Vagina (tissue), 2 donors: Measurements from ENCODE around the gene APOL6. TPM values are rescaled to one million over a fixed set of nuclear protein-coding genes. Genes with fewer than 3 reads are reported as not detected.
"Not testable (repeated sequence)": the region's sequence is repeated elsewhere in the genome, so short reads cannot be mapped to it uniquely, and the experiment has no call there.

ENCODE experiments used
- DNase-seq, 2 donors: peaks; one replicate each; pipeline ENCODE4 v3.0.0-alpha.2; 2017; ENCODE audit errors: extremely low spot score in 2 of 2
- H3K27ac ChIP-seq: fragments of 200-600 bp; sonication (generic); one replicate; pipeline ENCODE4 v1.5.1; 2019
- H3K27me3 ChIP-seq: fragments of 200-600 bp; sonication (generic); one replicate; pipeline ENCODE4 v1.5.1; 2019
- H3K36me3 ChIP-seq, 2 donors: fragments of 200-600 bp; sonication (generic); one replicate each; pipeline ENCODE4 v1.5.1; 2017 to 2019
- H3K4me1 ChIP-seq: fragments of 200-600 bp; sonication (generic); one replicate; pipeline ENCODE4 v1.5.1; 2019
- H3K4me3 ChIP-seq, 2 donors: fragments of 200-600 bp; sonication (generic); 1 replicate in 1 of 2; 2 replicates in 1 of 2; pipeline ENCODE4 v1.5.1; 2016 to 2019
- H3K9me3 ChIP-seq: fragments of 200-600 bp; sonication (generic); one replicate; pipeline ENCODE4 v1.5.1; 2019
- CTCF ChIP-seq, 3 experiments: fragments of 450-650 bp in 2 of 3; fragments of 200-600 bp in 1 of 3; sonication (generic) in 1 of 3; IDR thresholded peaks; one replicate each; pipeline ENCODE4 v1.5.1; 2017 to 2019; ENCODE audit warnings: antibody characterized with exemption in 3 of 3, mild to moderate bottlenecking in 2 of 3, moderate library complexity in 2 of 3
- POLR2A ChIP-seq, 2 donors: fragments of 450-650 bp; IDR thresholded peaks; one replicate each; pipeline ENCODE4 v1.6.1; 2017; ENCODE audit warnings: antibody characterized with exemption in 2 of 2, mild to moderate bottlenecking in 2 of 2, moderate library complexity in 2 of 2
- POLR2AphosphoS5 ChIP-seq, 2 donors: sonication (generic); formaldehyde crosslinking; IDR thresholded peaks; one replicate each; pipeline ENCODE4 v1.9.0; 2017; ENCODE audit warnings: antibody characterized with exemption in 2 of 2, mild to moderate bottlenecking in 2 of 2, low read depth in 1 of 2; ENCODE audit not compliant: insufficient read depth in 1 of 2
- intact Hi-C: fragments of 100-400 bp; cut with DNase I; formaldehyde crosslinking; loops from one replicate; pipeline ENCODE4 v1.15.1; 2023
- total RNA-seq: library from RNA; depleted of rRNA; stranded (reverse); fragments of >200 nt; gene quantifications from one replicate; pipeline ENCODE4 v1.2.3, GENCODE V29; 2016

The APOL6 gene
- total RNA-seq, 1 donor from 2014 or later: 11.5 TPM

GRCh38 chr22:35664955-35665587 is 16.8 kb downstream of the APOL6 start:
- TF ChIP-seq POLR2A (IDR thresholded peaks at IDR 0.05): no peak
- TF ChIP-seq CTCF (IDR thresholded peaks at IDR 0.05): no peak
- TF ChIP-seq POLR2AphosphoS5 (IDR thresholded peaks at IDR 0.05; ENCODE audit: insufficient read depth in 1 of 2, low read depth in 1 of 2): no peak
- H3K9me3 ChIP-seq: no peaks in the 10 kb centered on the region
- intact Hi-C loops: no loop called here
- no peaks in the 10 kb centered on the region for H3K27me3 ChIP-seq
- peaks cover 12% of the 10 kb centered on the region for H3K4me1 ChIP-seq
- no peak for DNase-seq
- H3K27ac ChIP-seq: no peak overlapping the region
- peaks cover 0 to 8% of the 10 kb centered on the region in 2 donors for H3K36me3 ChIP-seq
- H3K4me3 ChIP-seq: no peak overlapping the region

- H3K36me3 ChIP-seq, H3K4me1 ChIP-seq, H3K27ac ChIP-seq, H3K4me3 ChIP-seq, DNase-seq, H3K27me3 ChIP-seq, intact Hi-C loops, H3K9me3 ChIP-seq: not testable (repeated sequence)
Measured at GRCh38 chr22:35666699-35667098, 18.5 kb downstream of the APOL6 start.

- TF ChIP-seq CTCF (IDR thresholded peaks at IDR 0.05) (no peak), POLR2A (IDR thresholded peaks at IDR 0.05) (no peak), POLR2AphosphoS5 (IDR thresholded peaks at IDR 0.05; ENCODE audit: insufficient read depth in 1 of 2, low read depth in 1 of 2) (no peak)
- intact Hi-C loops: no loop called here
- H3K36me3 ChIP-seq: no peaks in the 10 kb centered on the region
- no peak overlapping the region for H3K4me3 ChIP-seq
- no peak for DNase-seq
- H3K27ac ChIP-seq: no peak overlapping the region
- H3K27me3 ChIP-seq: no peaks in the 10 kb centered on the region
- no peaks in the 10 kb centered on the region for H3K4me1 ChIP-seq
- H3K9me3 ChIP-seq: no peaks in the 10 kb centered on the region
Measured at GRCh38 chr22:35674335-35674734, 26.1 kb downstream of the APOL6 start.

- H3K4me1 ChIP-seq, H3K36me3 ChIP-seq, DNase-seq, intact Hi-C loops, H3K9me3 ChIP-seq, H3K4me3 ChIP-seq, H3K27me3 ChIP-seq, H3K27ac ChIP-seq: not testable (repeated sequence)
Measured at GRCh38 chr22:35676065-35676464, 27.8 kb downstream of the APOL6 start.

GRCh38 chr22:35677460-35678187 is 29.4 kb downstream of the APOL6 start:
- H3K27me3 ChIP-seq: no peaks in the 10 kb centered on the region
- H3K27ac ChIP-seq: no peak overlapping the region
- intact Hi-C loops: no loop called here
- no peak overlapping the region for H3K4me3 ChIP-seq
- H3K9me3 ChIP-seq: no peaks in the 10 kb centered on the region
- no peaks in the 10 kb centered on the region for H3K36me3 ChIP-seq
- no peaks in the 10 kb centered on the region for H3K4me1 ChIP-seq
- TF ChIP-seq POLR2AphosphoS5 (IDR thresholded peaks at IDR 0.05; ENCODE audit: insufficient read depth in 1 of 2, low read depth in 1 of 2): no peak
- no peak for TF ChIP-seq CTCF (IDR thresholded peaks at IDR 0.05)
- no peak for TF ChIP-seq POLR2A (IDR thresholded peaks at IDR 0.05)
- no peak for DNase-seq

- TF ChIP-seq POLR2A (IDR thresholded peaks at IDR 0.05) (no peak), POLR2AphosphoS5 (IDR thresholded peaks at IDR 0.05; ENCODE audit: insufficient read depth in 1 of 2, low read depth in 1 of 2) (no peak), CTCF (IDR thresholded peaks at IDR 0.05) (no peak)
- Histone ChIP-seq H3K36me3 (no peaks in the 10 kb centered on the region), H3K27me3 (no peaks in the 10 kb centered on the region), H3K4me3 (no peak overlapping the region), H3K9me3 (no peaks in the 10 kb centered on the region), H3K27ac (no peak overlapping the region), H3K4me1 (no peaks in the 10 kb centered on the region)
- no peak for DNase-seq
- intact Hi-C loops: no loop called here
Measured at GRCh38 chr22:35678836-35679235, 30.6 kb downstream of the APOL6 start.

GRCh38 chr22:35679492-35679891 is 31.2 kb downstream of the APOL6 start:
- H3K4me3 ChIP-seq, H3K27ac ChIP-seq, DNase-seq, H3K36me3 ChIP-seq, H3K9me3 ChIP-seq, intact Hi-C loops, H3K27me3 ChIP-seq, H3K4me1 ChIP-seq: not testable (repeated sequence)
